Hippocampal formation (tissue), 2 donors: ENCODE measurements around the gene TSPAN9.

Experiments used
- DNase-seq, 2 donors: peaks; one replicate each; lab custom pipeline; 2025; lab: John Stamatoyannopoulos, UW

TSPAN9 gene

DNA sequence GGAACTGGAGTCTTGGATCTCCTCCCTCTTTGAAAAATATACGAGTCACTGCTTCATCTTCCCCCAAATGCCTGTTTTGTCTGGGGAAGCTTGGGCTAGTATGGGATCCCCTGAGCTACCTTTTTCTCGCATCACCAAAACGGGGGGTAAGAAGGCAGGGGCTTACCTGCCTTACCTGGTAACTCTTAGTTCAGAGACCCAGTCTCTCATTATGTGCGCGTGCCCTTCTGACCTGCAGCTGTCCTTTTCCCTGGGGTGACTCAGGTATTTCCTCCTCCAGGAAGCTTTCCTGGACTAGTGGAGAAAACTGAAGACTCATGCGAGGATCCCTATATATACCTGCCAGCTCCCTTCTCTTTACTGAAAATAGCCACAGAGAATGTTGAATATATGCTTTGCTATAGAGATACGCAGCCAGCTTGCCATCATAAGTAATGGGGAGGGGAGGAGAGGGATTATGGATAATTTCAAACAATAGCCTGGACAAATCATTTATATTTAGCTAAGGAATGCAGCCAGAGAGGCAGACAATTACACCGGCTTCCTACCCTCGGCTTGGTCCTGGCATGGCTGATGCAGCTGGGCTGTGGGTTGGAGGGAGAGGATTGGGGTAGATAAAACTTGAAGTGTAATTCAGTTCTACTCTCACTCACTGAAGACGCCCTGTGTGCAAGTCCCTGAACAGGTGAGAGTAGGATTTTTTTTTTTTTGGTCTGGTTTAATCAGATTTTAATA lies 1.1 kb downstream of the TSPAN9 start:
- DNase-seq = no peak

DNA sequence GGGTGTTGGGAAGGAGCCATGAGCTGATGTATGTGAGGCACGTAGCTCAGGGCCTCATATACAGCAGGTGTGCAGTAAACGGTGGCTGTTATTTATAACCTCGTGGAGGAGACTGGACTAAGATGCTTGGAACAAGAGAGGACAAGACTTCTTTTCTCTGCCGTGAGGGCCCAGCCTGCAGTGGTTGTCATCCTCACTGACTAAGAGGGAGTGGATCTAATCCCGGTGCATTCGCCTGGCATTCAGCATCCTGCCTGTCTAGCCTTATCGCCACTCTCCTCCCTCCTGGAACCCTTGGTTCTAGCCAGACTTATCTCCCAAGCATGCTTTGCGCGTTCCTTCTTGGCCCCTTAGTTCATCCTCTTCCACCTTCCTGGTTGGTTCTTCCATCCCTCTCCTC lies 3.9 kb downstream of the TSPAN9 start:
- DNase-seq = no peak

DNA sequence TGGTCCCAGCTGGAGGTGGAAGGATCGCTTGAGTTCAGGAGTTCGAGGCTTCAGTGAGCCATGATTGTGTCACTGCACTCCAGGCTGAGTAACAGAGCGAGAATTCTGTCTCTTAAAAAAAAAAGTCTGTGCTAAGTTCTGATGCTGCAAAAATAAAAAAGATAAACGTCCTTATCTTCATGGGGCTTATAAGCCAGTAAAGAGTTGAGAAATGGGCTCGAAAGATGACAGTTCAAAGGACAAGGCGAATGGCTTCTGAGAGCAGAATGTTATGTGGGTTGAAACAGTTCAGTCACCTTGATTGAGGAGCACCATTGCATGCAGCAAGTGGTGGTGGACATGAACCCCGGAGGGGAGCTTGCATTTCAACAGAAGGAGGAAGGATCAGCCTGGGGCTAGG lies 4.7 kb downstream of the TSPAN9 start:
- no peak for DNase-seq

DNA sequence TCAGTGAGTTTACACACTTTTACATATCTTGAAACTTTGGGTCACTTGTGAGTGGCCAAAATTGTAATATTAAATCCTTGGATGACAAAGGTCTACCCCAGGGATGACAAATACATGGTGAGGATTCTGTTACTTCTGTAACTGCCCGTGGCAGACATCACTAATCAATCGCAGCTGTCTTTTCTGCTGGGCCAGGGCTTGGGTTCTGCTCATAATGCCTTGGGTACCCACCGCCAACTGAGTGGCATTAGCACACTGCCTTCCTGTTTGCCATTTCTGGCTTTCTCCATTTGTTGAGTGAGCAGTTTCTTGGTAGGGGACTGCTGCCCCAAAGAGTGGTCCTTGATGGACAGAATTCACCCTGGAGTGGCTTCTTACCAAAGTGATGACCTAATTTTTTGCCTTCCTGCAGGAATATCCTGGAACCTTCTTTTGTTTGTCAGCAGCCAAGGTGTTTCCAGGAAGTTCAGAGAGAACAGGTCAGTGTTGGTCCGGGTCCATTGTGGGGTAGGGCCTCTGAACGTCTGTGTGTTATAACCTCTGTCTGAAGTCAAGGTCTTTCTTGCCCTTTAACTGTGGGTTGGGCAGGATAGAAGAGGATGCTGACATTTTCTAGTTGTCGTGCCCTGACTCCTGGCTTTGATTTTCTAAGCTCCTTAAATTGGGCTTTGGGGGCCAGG lies 6.2 kb downstream of the TSPAN9 start:
- DNase-seq = no peak

DNA sequence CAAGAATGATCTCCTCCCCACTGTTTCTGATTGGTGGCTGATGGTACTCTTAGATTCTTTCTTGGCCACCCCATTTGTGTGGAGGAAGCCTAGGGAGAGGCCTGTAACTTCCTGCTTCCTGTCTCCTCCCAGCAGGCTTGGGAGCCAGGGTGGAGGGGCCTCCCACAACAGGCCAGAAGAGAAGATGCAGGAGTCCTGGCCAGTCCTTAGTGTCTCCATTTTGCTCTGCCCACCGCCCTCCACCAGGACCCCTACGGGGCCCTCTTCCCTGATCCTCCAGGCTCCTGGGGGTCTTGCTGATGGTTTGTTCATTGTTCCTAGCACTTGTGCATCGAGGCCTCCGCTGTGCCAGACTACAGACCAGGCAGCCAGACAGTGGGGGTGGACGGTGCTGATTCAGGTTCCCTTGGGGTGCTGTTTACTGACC lies 6.8 kb downstream of the TSPAN9 start:
- DNase-seq = no peak

DNA sequence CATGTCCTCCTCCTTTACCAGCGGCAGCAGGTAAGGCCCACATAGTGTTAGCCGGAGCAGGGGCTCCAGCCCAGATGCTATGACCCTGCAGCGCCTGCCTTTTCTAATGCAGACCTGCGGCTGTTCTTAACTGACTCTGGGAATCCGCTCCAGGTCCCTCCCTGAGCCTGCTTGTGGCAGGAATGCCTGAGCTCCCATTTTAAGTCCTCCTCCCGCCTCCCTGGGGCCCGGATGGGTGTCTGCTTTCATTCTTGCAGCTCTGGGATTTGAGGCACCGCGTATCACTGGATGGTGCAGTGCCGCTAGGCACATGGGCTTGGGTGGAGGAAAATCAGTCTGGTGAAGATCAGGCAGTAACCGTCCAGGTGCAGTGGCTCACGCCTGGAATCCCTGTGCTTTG lies 7.6 kb downstream of the TSPAN9 start:
- no peak for DNase-seq

DNA sequence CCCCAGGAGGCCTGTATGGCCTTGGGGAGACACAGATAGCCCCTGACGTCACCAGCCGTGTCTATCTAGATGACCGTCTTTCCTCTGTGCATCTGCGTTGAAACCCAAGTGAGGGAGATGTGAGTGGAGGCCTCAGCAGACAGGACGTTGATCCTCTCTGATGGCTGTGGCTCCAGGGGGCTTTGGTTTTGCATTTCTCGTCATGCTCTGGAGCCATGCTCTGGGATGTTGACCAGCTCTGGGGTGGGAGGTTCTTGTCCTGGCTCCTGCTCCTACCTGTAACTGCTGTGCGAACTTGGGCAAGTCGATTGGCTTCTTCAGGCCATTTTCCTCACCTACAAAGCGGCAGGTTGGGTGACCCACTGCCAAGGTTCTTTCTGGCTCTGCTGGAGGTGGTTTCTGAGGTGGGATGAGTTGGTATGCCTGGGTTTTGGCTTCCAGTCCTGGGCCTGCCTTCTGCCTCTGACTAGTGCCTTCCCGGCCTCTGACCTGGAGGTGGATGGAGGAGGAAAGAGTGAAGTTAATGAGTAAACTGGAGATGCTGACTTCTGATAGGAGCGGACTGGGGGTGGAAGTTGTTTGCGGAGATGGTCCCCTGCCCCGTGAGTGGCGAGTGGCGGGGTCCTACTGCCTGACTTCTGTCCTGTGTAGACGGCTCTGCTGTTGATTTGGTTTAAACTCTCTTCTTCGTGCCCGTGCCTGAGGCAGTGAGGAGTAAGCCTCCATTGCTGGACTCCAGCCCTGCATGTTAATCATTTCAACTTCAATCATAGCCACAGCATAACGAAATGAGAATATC lies 8.4 kb downstream of the TSPAN9 start:
- DNase-seq = no peak

DNA sequence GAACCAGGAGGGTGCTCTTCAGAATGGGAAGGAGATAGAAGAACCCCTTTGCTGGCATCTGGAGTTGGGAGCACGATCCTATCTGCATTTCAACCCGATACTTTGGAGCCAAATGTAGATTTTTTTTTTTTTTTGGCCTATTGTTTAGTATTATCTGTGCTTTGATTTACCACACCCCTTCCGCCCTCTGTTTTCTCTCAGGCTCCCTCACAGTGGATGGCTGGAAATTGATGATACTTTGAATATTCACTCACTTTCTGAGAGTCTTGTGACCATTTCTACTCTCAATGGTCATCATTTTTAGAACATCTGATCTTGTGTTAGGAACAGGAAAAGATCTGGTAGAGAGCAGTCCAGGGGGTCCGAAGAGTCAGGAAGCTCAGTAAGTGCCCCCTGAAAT lies 9.0 kb downstream of the TSPAN9 start:
- DNase-seq = no peak

DNA sequence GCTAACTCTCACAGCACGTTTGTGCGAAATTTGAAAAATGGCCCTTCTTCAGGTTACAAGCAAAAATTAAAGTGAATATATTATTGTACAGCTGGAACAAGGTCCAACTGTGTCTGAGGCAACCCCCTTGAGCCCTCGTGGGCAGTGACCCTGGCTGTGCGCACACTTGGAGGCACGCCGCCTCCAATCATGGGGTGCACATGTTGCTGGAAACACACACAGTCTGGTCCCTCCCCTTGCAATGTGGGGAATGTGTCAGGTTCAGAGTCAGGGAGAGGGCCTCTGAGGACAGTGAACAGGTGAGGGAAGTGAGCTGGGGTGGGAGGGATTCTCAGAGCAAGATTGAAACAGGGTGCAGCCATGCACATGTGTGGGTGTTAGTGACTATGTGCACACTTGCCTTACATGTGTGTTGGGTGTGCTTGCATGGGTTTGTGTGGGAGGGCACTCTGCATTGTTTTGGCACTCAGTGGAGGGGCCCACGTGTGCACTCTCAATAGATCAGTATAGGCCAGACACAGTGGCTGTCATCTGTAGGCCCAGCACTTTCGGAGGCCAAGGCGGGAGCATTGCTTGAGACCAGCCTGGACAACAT lies 9.6 kb downstream of the TSPAN9 start:
- DNase-seq = no peak

DNA sequence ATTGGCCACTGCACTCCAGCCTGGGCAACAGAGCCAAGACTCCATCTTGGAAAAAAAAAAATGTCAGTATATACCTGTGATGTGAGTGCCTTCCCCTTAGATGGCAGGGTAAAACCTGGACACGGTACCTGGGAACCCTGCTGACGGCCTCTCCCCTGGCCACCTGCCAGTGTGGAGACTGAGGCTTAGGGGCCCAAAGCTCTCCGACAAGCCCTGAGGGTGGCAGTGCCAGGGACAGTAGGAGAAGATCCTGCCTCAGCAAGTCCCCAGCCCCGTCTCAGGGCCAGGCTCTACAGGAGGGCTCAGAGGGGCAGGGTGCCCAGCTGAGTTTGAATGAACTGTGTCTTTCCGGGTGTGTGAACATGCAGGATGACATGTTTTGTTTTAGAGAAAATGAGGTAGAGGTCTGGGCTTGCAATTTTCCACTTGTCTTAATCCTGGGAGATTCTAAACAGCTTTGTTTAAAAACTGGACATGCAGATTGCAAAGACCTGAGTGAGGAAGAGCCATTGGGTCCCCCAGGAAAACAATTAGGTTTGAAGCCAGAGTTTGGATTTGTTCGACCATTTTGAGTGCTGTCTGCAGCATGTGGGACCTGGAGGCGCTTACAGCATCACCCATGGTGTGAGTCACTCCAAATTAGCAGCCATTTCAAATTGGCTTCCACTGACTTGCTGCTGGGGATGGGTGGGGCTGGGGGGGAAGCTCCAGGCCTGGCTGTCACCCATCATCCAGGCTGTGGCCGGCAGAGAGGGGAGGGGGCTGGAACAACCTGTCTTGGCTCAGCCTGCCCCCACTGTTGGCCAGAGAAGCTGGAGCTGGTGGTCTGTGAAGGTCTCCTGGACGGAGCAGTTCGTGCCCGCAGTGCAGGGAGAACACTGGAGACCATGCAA lies 10.8 kb downstream of the TSPAN9 start:
- no peak for DNase-seq

DNA sequence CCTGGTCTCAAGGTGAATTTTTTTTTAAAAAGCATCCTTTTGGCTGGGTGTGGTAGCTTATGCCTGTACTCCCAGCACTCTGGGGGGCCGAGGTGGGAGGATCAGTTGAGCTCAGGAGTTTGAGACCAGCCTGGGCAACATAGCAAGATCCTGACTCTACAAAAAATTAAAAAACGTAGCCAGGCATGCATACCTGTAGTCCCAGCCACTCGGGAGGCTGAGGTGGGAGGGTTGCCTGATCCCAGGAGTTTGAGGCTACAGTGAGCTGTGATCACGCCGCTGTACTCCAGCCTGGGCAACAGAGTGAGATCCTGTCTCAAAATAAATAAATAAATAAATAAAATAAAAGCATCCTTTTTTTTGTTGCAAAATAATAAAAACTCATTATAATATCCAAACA lies 12.4 kb downstream of the TSPAN9 start:
- DNase-seq = no peak

DNA sequence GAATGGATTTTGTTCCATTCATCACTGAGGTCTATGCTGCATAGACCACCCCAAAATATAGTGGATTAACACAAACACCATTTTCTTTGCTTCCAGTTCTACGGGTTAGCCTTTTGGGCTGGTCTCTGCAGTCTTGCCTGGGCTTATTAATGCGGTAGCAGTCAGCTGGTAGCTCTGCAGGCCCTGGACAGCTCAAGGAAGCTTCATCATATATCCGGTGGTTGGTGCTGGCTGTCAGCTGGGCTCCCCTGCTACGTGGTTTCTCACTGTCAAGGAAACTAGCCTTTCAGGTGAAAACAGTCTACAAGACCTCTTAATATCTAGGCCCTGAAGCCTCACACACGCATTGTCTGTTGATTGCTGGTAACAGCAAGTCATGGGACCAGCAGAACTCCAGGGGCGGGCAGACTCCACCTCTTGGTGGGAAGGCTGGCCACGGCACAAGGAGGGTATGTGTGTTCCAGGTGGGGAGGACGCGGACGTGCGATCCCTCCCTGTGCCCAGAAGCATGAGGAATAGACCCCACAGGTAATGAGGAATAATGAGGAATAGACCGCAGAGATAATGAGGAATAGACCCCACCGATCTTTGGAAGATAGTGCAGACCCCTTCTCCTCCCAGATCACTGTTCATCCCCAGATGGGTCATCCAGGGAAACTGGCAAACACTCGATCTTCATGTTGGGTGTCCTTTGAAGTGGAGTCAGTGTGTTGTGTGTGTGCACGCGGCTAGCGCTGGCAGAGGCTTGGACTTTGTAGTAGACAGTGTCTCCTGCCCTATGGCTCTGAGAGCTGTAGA lies 13.3 kb downstream of the TSPAN9 start:
- no peak for DNase-seq

DNA sequence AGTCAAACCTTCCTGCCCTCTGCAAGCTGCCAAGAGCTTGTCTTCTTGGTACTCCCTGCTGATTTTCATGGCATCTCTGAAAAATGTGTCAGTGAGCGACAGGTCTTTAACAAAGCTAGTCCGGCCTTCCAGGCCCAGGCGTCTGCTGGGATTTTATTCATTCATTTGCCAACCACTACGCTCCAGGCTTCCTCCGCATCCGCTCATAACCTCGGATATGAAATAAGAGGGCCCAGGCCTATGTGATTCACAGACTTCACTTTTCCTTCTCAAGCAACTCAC lies 13.8 kb downstream of the TSPAN9 start:
- DNase-seq = no peak

DNA sequence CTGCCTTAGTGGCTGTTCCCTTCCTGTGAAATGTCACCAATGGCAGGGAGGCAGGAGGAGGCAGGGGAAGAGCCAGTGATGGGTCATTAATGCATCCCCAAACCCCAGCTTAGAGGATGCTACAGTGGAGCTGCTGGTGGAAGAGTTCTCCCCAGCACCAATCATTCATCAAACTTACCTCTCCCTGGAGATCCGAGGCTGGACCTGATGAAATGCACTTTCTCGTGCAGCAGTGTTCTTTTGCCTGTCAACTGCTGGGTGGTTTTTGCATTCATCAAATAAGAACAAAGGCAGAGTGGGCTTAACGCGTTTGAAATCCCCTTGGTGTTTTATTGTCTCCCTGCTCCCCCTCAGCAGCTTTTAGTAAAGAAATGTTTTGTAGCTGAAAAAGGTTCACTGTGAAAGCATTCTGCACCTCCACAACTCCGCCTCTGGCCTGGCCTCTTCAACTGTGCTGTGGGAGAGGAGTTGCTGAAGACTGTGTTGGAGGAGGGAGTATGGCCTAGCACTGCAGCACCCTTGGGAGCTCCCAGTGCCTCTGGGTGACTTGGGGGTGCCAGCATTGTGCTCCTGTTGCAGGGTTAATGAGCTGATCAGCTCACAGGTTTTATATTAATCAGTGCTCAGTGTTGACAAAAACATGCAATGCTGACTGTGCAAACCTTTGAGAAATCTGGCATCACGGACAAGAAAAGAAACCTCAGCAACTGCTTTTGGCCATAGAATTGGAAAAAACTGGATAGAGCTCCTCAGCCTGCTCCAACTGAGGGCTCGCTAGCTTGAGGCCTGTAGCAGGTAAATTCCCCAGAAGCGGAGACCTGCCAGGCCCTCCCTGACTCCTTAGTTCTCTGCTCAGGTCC lies 14.4 kb downstream of the TSPAN9 start:
- no peak for DNase-seq

DNA sequence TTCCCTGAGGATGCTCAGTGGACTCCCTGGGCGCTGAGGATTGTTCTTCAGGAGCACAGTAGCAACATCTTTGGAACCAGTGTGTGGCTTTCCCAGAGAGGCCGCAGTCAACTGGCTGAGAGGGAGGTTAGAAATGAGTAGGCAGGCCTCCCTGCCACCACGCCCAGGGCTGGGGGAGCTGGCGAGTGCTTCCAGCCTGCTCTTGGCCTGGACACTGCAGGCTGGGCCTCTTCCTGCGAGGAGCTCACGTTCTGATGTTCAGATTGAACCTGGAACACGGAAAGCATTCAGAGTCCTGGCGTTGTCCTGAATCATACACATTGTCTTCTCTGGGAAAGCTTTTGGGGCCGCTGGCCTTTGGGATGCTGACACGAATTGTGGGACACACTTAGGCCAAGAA lies 15.6 kb downstream of the TSPAN9 start:
- DNase-seq = no peak

DNA sequence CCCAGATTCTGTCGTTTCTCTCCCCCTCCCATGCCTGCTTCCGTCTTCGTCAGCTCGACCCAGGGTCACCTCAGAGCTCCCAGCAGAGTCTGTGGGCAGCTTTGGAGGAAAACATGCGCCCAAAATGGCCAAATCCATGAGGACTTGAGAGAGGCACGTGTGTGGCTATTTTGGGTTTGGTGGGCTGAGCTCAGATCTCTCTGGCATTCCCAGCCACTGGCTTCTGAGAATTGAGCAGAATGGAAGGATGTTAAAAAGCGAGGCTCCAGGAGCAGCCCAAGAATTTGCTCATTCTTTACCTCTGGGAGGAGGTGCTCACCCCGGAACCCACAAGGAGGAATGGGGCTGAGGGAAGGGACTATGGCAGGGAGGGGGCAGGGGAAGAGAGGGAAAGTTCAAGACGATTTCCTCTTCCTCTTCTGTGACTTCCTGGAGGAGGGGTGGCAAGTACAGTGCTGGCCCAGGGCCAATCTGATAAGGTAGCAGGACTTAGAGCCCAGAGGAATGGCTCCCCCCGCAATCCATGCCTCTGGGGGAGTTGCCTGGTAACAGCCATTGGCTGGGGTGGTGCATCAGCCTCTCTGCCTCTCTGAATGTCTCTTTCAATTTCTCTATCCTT lies 20.1 kb downstream of the TSPAN9 start:
- DNase-seq = no peak

DNA sequence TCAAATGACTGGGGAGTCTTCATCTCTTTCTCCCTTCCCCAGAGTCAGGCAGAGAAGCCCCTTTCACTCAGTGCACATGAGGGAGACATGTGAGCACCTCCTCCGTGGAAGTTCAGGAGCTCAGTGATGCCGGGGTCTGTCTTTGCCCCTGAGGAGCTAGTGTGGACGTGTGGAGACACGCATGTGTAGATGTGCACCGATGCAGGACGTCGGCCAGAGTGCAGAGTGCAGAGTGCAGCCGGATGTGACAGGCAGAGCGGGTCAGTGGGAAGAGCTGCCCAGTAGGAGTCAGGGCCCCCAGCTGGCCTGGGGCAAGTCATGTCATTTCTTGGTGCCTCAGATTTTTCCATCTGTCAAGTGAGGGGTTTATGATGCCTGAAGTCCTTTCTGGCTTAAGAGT lies 20.7 kb downstream of the TSPAN9 start:
- DNase-seq = no peak

DNA sequence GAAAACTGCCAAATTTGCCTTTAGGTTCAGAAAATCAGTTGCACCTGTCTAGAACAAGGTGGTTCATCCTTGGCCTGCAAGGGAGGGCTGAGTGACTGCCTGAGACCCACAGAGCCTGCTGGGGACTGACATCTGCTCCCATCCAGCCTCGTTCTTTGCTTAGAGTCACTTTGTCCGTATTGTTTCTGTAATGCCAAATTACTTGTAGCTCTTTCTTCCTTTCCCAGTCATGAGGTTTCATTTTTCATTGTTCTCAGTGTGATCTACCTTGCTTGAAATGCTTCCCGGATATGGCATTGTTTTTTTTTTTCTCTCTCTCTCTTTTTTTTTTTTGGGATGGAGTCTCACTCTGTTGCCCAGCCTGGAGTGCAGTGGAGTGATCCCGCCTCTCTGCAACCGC lies 21.3 kb downstream of the TSPAN9 start:
- no peak for DNase-seq

DNA sequence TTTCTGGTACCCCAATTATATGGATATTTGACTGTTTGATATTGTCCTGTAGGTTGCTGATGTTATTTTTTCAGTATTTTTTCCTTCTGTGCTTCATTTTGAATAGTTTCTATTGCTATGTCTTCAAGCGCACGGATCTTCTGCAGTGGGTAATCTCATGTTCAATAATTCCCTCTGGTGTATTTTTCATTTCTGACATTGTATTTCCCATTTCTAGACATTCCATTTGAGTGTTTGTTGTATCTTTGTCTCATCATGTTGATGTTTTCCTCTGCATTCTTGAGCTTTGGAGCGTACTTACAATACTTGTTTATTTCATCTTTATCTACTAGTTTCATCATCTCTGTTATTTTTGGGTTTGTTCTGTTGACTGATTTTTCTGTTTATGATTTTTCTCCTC lies 22.0 kb downstream of the TSPAN9 start:
- no peak for DNase-seq
